Embryonic facial prominence (tissue), 1 donor: ENCODE data around the gene POLQ.
"Not testable (repeated sequence)": the region's sequence is repeated elsewhere in the genome, so short reads cannot be mapped to it uniquely, and the experiment has no call there.

Experiments
- DNase-seq: peaks from one replicate; pipeline ENCODE4 v3.0.0-alpha.2; 2016; ENCODE audit errors: extremely low spot score

Gene POLQ

DNA sequence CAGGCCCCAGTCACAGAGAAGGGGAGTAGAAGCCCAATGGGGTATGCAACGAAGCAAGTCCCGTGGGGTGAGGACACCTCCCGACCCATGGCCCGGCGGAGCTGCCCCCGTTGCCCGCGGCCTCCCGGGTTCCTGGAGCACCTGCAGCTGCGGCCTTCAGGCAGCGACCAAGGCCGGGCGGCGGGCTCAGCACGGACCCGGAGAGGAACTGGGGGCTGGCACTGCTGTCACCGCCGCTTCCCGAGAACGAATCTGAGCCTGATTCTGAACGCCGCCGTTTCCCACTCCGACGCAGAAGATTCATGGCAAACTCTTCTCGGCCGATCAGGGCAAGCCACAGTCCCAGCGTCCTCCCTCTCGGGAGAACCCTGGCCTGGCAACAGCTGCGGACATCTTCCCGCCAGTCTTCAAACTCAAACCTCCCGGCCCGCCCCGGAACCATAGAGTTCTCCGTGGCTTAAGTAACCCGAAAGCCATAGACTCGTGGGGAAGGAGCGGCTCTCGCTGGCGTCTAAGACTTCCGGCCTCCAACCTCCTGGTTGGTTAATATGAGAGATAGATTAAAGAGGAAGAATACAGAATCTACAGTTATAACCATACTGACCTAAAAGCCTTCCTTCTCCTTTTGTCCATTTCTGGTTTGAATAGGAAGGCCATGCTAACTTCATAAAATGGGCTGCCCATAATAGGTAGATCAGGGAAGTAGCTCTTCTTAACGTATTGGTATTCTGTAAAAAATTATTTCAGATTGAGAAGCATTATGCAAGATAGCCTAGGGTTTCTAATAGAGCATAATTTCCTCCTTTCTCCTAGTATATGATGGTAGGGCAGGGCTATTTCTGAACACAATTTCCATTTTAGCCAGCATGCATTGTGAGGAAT, at the start of gene POLQ:
Gene POLQ, minus strand, starts transcription at position 415 of the 882 bp plus-strand sequence. Its CDS starts 111 bp downstream, at position 304.
- DNase-seq = peak; percentile 85

GRCh38 chr3:121594850-121595249, 49.1 kb upstream of the POLQ start:
- no peak for DNase-seq

GRCh38 chr3:121593806-121594205, 48.0 kb upstream of the POLQ start:
- not testable (repeated sequence) for DNase-seq

DNA sequence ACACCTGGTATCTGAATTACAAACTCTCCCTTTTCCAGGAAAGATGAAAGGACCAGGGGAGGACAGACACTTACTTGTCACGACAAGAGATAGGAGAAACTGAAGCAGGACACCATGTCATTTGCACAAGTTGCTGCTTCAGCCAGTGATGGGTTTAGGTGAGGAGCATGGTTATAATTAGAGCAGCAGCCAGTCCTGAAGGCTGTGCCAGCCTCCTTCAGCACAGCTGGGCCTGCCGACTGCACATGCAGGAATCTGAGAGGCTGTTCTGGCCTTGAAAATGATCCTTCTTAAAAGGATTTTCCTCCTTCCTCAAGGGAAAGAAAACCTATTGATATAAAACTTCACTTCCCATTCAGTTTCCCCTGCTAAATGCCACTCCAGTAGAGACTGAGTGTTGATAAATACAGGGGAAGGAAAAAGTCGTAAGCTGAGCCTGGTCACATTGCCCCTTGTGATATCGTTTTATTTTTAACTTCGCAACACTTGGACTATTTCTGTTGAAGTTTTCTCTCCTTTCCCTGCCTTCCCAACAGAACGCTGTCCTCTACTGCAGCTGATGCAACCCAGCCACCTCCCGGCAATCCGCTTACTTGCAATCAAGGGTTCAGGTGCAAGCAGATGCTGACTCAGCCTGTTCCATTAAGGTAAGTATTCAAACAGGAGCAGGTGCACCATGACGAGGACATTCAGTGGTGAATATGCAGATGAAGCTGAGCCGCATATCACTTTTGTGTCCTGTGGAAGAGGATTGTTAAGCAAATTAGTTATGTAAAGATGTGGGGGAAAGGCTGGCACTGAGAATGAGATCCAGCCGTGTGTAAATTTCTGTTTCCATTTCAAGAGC, 47.3 kb upstream of the POLQ start, which contains the start of gene FBXO40:
Gene FBXO40, plus strand, starts transcription at position 524 of the 847 bp plus-strand sequence. CDS start 27,197 bp downstream, outside the sequence.
- DNase-seq = no peak

GRCh38 chr3:121584418-121584817, 38.6 kb upstream of the POLQ start:
- no peak for DNase-seq

GRCh38 chr3:121581691-121582090, 35.9 kb upstream of the POLQ start:
- DNase-seq = no peak

DNA sequence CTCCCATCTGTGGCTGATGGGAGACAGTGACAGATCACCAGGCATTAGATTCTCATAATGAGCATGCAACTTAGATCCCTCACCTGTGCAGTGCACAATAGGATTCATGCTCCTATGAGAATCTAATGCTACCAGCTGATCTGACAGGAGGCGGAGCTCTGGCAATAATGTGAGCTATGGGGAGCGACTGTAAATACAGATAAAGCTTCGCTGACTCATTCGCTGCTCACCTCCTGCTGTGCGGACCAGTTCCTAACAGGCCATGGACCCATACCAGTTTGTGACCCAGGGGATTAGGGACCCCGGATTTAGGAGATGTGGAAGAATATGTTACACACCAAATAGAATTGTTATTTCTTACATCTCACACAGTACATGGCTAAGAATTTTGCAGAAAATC, 28.7 kb upstream of the POLQ start:
- no peak for DNase-seq

DNA sequence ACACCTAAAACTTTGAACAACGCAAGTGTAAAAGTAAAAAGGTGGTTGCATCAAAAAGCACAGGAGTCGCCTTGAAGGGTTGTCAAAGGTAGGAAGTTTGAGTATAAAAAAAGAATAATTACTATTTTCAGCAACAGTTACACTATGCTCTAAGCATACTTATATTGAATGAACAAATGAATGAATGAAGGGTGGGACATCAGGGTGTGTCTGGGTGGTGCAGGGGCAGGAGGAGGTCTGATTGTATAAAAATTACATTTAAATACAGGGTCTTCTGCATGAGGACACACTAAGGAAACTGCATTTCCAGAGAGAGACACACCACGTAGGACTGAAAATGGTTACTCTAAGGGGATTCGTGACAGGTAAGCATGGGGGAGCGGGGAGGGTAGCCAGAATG, 21.9 kb upstream of the POLQ start, which contains the start of gene ARGFX:
Gene ARGFX, plus strand, starts transcription at position 301 of the 400 bp plus-strand sequence. CDS start 2,765 bp downstream, outside the sequence.
- DNase-seq = no peak

DNA sequence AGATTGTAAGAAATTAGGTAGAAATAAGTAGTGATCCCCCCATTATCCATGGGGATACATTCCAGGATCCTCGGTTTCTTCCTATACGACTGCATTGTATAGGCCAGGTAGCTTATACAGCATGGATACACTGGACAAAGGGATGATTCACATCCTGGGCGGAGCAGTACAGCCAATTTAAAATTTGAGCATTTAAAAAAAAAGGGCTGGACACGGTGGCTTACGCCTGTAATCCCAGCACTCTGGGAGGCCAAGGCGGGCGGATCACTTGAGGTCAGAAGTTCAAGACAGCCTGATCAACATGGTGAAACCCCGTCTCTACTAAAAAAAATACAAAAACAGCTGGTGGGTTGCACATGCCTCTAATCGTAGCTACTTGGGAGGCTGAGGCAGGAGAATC, 21.0 kb upstream of the POLQ start:
- DNase-seq = no peak

- no peak for DNase-seq
These were observed 16.4 kb upstream of the POLQ start for GRCh38 chr3:121562148-121562547.

DNA sequence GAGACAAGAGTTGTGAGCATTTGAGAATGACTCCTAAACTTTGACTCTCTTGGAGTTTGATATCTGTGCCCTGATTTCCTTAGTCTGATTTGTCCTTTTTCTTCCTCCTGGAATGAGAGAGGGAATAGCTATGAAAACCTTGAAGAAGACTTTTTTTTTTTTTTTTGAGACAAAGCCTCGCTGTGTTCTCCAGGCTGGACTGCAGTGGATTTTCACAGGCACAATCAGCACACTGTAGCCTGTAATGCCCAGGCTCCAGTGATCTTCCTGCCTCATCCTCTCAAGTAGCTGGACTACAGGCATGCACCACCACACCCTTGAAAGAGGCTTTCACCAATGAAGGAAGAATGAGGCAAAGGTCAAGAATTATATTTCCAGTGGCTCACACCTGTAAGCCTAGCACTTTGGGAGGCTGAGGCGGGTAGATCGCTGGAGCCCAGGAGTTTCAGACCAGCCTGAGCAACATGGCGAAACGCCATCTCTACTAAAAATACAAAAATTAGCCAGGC, 11.7 kb upstream of the POLQ start:
- no peak for DNase-seq

DNA sequence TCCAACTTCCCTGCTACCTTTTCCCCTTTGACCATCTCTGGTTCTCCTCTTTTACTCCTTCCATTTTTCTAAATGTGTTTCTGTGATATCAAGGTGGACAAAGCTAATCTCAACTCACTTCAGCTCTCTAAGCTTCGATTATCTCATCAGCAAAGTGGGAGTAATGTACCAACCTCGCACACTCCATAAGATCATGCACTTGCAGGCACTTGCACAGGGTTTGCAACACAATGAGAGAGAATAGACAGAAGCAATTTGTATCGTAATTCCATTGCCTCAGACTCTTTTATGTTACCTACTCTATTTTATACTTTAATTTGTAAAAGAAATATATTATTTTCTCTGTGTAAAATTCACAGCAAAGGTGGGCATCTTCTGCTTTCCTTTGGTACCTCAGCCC, 7.0 kb upstream of the POLQ start:
- DNase-seq = no peak

- no peak for DNase-seq
These were observed 6.6 kb upstream of the POLQ start for GRCh38 chr3:121552379-121552778.

DNA sequence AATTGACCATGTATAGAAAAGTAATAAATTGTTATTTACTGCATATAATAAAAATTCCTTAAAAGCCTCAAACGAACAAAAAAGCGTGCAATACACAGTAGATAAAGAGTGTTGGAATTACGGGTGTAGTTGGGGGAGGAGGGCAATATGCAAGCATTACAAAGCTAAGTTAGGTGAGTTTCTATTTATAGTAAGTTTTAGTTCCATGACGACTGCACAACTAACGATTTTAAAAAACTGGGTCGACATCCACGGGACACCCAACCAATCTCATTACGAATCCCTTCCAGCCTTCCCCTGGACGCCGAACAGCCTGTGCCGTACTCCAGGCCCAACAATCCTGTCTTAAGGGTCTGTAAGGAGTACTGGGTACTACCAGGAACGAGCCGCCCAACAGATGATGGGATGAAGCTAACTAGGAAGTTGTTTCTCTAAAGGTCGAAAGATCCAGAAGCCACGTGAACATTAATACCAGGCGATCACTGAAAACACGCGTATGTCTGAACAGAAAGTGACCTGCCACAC, 677 bp downstream of the POLQ start:
- DNase-seq = no peak

- no peak for DNase-seq
These were observed 2.9 kb downstream of the POLQ start for GRCh38 chr3:121542924-121543323.

GRCh38 chr3:121531269-121531668, 14.5 kb downstream of the POLQ start:
- no peak for DNase-seq

DNA sequence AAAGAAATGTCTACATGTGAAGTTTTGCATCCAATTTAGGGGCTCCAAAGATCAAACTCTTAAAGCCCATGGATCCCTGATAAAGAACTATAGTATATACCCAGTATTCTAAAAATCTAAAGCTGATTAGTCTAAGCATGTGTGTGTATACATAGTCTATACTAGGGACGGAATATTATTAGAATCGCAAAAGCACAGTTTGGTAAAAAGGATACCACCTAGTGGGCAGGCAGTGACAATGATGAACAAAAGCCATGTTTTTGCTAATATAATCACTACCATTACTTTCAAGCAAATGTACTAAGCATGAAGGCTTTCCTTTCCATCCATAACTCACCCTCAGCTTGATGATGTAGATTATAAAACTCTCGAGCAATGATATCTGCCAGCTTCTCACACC, 16.5 kb downstream of the POLQ start:
- no peak for DNase-seq

GRCh38 chr3:121520510-121520909, 25.3 kb downstream of the POLQ start:
- DNase-seq = no peak

- DNase-seq = no peak
These were observed 27.7 kb downstream of the POLQ start for GRCh38 chr3:121517953-121518655.

GRCh38 chr3:121515862-121516261, 29.9 kb downstream of the POLQ start:
- no peak for DNase-seq

DNA sequence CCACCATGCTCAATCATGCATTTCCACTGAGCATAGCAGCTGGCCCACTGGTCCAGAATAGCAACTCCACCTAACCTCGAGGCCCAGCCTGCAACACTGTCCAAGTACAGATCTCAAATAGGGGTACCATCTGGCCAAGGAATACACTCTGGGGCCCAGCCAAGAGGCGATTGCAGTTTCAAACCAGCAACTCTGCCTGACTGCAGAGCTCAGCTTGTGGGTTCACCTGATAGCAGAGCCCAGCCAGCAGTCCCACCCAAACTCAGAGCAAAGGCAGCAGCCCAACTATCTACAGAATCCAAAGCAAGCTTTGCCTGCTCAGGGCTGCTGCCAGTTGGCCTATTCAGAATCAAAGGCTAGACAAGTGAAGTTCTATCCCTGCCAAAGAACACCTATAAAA, 30.5 kb downstream of the POLQ start:
- DNase-seq = no peak
